ENCODE measurements around the gene LRRC49.

The LRRC49 gene

GRCh38 chr15:71089801-71090200 lies 197.2 kb downstream of the LRRC49 start:
- ATAC-seq, result no peak
- TF ChIP-seq GLIS3 (CRISPR knock-in tag; IDR thresholded peaks at IDR 0.05), result no peak
- TF ChIP-seq TOX (CRISPR knock-in tag; IDR thresholded peaks at IDR 0.05; ENCODE audit: borderline replicate concordance), result no peak
- TF ChIP-seq ZNF70 (CRISPR knock-in tag; IDR thresholded peaks at IDR 0.05), result no peak
- TF ChIP-seq, protein P1, sequence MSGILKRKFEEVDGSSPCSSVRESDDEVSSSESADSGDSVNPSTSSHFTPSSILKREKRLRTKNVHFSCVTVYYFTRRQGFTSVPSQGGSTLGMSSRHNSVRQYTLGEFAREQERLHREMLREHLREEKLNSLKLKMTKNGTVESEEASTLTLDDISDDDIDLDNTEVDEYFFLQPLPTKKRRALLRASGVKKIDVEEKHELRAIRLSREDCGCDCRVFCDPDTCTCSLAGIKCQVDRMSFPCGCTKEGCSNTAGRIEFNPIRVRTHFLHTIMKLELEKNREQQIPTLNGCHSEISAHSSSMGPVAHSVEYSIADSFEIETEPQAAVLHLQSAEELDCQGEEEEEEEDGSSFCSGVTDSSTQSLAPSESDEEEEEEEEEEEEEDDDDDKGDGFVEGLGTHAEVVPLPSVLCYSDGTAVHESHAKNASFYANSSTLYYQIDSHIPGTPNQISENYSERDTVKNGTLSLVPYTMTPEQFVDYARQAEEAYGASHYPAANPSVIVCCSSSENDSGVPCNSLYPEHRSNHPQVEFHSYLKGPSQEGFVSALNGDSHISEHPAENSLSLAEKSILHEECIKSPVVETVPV (CRISPR knock-in tag; IDR thresholded peaks at IDR 0.05), result no peak
- TF ChIP-seq, protein P2, sequence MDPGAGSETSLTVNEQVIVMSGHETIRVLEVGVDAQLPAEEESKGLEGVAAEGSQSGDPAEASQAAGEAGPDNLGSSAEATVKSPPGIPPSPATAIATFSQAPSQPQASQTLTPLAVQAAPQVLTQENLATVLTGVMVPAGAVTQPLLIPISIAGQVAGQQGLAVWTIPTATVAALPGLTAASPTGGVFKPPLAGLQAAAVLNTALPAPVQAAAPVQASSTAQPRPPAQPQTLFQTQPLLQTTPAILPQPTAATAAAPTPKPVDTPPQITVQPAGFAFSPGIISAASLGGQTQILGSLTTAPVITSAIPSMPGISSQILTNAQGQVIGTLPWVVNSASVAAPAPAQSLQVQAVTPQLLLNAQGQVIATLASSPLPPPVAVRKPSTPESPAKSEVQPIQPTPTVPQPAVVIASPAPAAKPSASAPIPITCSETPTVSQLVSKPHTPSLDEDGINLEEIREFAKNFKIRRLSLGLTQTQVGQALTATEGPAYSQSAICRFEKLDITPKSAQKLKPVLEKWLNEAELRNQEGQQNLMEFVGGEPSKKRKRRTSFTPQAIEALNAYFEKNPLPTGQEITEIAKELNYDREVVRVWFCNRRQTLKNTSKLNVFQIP (CRISPR knock-in tag; IDR thresholded peaks at IDR 0.05; ENCODE audit: borderline replicate concordance, low read depth), result no peak
- no peak for TF ChIP-seq ESRRG (CRISPR knock-in tag; IDR thresholded peaks at IDR 0.05)
- TF ChIP-seq PPARA (CRISPR knock-in tag; IDR thresholded peaks at IDR 0.05; ENCODE audit: borderline replicate concordance), result no peak
- TF ChIP-seq ZFP30 (CRISPR knock-in tag; IDR thresholded peaks at IDR 0.05), result no peak
- no peak for TF ChIP-seq ZFP3 (CRISPR knock-in tag; IDR thresholded peaks at IDR 0.05)
- TF ChIP-seq OSR1 (CRISPR knock-in tag; IDR thresholded peaks at IDR 0.05), result no peak
- TF ChIP-seq ISL1 (CRISPR knock-in tag; IDR thresholded peaks at IDR 0.05), result no peak
- no peak for TF ChIP-seq SNAI2 (CRISPR knock-in tag; IDR thresholded peaks at IDR 0.05)

- no peak for ATAC-seq
- no peak for TF ChIP-seq TSHZ2 (CRISPR knock-in tag; IDR thresholded peaks at IDR 0.05)
- TF ChIP-seq, protein P3, sequence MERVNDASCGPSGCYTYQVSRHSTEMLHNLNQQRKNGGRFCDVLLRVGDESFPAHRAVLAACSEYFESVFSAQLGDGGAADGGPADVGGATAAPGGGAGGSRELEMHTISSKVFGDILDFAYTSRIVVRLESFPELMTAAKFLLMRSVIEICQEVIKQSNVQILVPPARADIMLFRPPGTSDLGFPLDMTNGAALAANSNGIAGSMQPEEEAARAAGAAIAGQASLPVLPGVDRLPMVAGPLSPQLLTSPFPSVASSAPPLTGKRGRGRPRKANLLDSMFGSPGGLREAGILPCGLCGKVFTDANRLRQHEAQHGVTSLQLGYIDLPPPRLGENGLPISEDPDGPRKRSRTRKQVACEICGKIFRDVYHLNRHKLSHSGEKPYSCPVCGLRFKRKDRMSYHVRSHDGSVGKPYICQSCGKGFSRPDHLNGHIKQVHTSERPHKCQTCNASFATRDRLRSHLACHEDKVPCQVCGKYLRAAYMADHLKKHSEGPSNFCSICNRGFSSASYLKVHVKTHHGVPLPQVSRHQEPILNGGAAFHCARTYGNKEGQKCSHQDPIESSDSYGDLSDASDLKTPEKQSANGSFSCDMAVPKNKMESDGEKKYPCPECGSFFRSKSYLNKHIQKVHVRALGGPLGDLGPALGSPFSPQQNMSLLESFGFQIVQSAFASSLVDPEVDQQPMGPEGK (CRISPR knock-in tag; IDR thresholded peaks at IDR 0.05; ENCODE audit: borderline replicate concordance), result no peak
- TF ChIP-seq, protein P2 (CRISPR knock-in tag; IDR thresholded peaks at IDR 0.05; ENCODE audit: borderline replicate concordance, low read depth), result no peak
- no peak for TF ChIP-seq SNAI2 (CRISPR knock-in tag; IDR thresholded peaks at IDR 0.05)
- no peak for TF ChIP-seq TOX (CRISPR knock-in tag; IDR thresholded peaks at IDR 0.05; ENCODE audit: borderline replicate concordance)
- no peak for TF ChIP-seq ZNF8 (CRISPR knock-in tag; IDR thresholded peaks at IDR 0.05)
- no peak for TF ChIP-seq CREB5 (CRISPR knock-in tag; IDR thresholded peaks at IDR 0.05; ENCODE audit: low read depth)
- TF ChIP-seq TCF4 (CRISPR knock-in tag; IDR thresholded peaks at IDR 0.05; ENCODE audit: borderline replicate concordance), result no peak
- no peak for TF ChIP-seq CSDC2 (CRISPR knock-in tag; IDR thresholded peaks at IDR 0.05)
- no peak for TF ChIP-seq ZNF565 (CRISPR knock-in tag; conservative IDR thresholded peaks at IDR 0.05; ENCODE audit: low read depth)
- no peak for TF ChIP-seq GLIS3 (CRISPR knock-in tag; IDR thresholded peaks at IDR 0.05)
- TF ChIP-seq, protein P1 (CRISPR knock-in tag; IDR thresholded peaks at IDR 0.05), result no peak
Observed at GRCh38 chr15:71091601-71092000, 199.0 kb downstream of the LRRC49 start.
